IMR-90 (cell line): ENCODE data around the gene HAP1. TPM values are rescaled to one million over a fixed set of nuclear protein-coding genes. Genes with fewer than 3 reads are reported as not detected.

ENCODE experiments used
- ATAC-seq: fragments of 200-7000 bp; cut with Tn5 transposase; 2 replicates; pipeline ENCODE4 v1.9.1; 2020; ENCODE audit warnings: low read depth, mild to moderate bottlenecking, moderate library complexity
- BruUV-seq: library from RNA; stranded (reverse); fragments of 400-500 nt; replicated peaks from 2 replicates; lab custom pipeline; 2021; lab: Mats Ljungman, UMichigan
- CTCF ChIA-PET: fragments of 300-600 bp; formaldehyde crosslinking; extraction: SDS; loops from one replicate; lab custom pipeline; 2021; ENCODE audit warnings: antibody characterized with exemption; lab: Yijun Ruan, JAX
- POLR2A ChIA-PET: fragments of 300-600 bp; sonication (Branson Sonifier 250); formaldehyde crosslinking; loops from one replicate; lab custom pipeline; 2022; ENCODE audit warnings: antibody characterized with exemption; ENCODE audit not compliant: unreplicated experiment; lab: Charles Lee
- DNase-seq: peaks from one replicate; pipeline ENCODE4 v3.0.0; 2013
- H2AFZ ChIP-seq: replicated peaks from 2 replicates; pipeline ENCODE3; 2013; ENCODE audit warnings: low read length, mild to moderate bottlenecking; ENCODE audit not compliant: poor library complexity
- H2AK5ac ChIP-seq: 2 replicates; pipeline ENCODE4 v1.6.1; 2013; ENCODE audit warnings: low read depth, low read length, inconsistent platforms
- H2AK9ac ChIP-seq: replicated peaks from 2 replicates; pipeline ENCODE3; 2013; ENCODE audit warnings: mild to moderate bottlenecking, low read depth, low read length, moderate library complexity; ENCODE audit not compliant: poor library complexity
- H2BK120ac ChIP-seq: 2 replicates; pipeline ENCODE4 v1.6.1; 2013; ENCODE audit warnings: low read depth, low read length, inconsistent platforms
- H2BK15ac ChIP-seq: 3 replicates; pipeline ENCODE4 v1.6.1; 2013; ENCODE audit warnings: low read depth, low read length, inconsistent platforms
- H2BK20ac ChIP-seq: 2 replicates; pipeline ENCODE4 v1.6.1; 2013; ENCODE audit warnings: low read depth, mild to moderate bottlenecking, inconsistent platforms, low read length, moderate library complexity
- H2BK5ac ChIP-seq: 2 replicates; pipeline ENCODE4 v1.6.1; 2013; ENCODE audit warnings: mild to moderate bottlenecking, low read depth, low read length, inconsistent platforms; ENCODE audit not compliant: poor library complexity, severe bottlenecking
- H3K14ac ChIP-seq: replicated peaks from 2 replicates; pipeline ENCODE4 v1.6.1; 2013; ENCODE audit warnings: low read depth, low read length, inconsistent platforms
- H3K18ac ChIP-seq: 2 replicates; pipeline ENCODE4 v1.6.1; 2013; ENCODE audit warnings: low read depth, low read length, control low read depth
- H3K23ac ChIP-seq: 2 replicates; pipeline ENCODE4 v1.6.1; 2013; ENCODE audit warnings: low read depth, low read length, inconsistent platforms
- H3K27ac ChIP-seq: 2 replicates; pipeline ENCODE4 v1.5.1; 2013; ENCODE audit warnings: mild to moderate bottlenecking, control low read depth, low read length; ENCODE audit not compliant: insufficient read depth
- H3K27me3 ChIP-seq: 2 replicates; pipeline ENCODE4 v1.6.1; 2013; ENCODE audit warnings: low read length; ENCODE audit not compliant: control insufficient read depth, insufficient read depth
- H3K36me3 ChIP-seq: 2 replicates; pipeline ENCODE4 v1.6.1; 2013; ENCODE audit warnings: low read length, mixed read lengths; ENCODE audit not compliant: control insufficient read depth, insufficient read depth
- H3K4ac ChIP-seq: 2 replicates; pipeline ENCODE4 v1.6.1; 2013; ENCODE audit warnings: low read depth, low read length, inconsistent platforms
- H3K4me1 ChIP-seq: 2 replicates; pipeline ENCODE4 v1.6.1; 2013; ENCODE audit warnings: low read length, mixed read lengths; ENCODE audit not compliant: control insufficient read depth, insufficient read depth
- H3K4me2 ChIP-seq: 2 replicates; pipeline ENCODE4 v1.6.1; 2013; ENCODE audit warnings: low read depth, mild to moderate bottlenecking, control low read depth, low read length, moderate library complexity
- H3K4me3 ChIP-seq: 2 replicates; pipeline ENCODE4 v1.5.1; 2013; ENCODE audit warnings: low read depth, mild to moderate bottlenecking, control low read depth, low read length, moderate library complexity; ENCODE audit not compliant: insufficient read depth
- H3K56ac ChIP-seq: 2 replicates; pipeline ENCODE4 v1.6.1; 2013; ENCODE audit warnings: low read length, inconsistent platforms; ENCODE audit not compliant: insufficient read depth; ENCODE audit errors: extremely low read depth
- H3K79me1 ChIP-seq, 2 experiments: 2 replicates each; pipeline ENCODE4 v1.6.1; 2013; ENCODE audit warnings: low read length in 2 of 2, inconsistent platforms in 1 of 2, low read depth in 1 of 2
- H3K9ac ChIP-seq: 2 replicates; pipeline ENCODE4 v1.6.1; 2013; ENCODE audit warnings: low read depth, low read length, control low read depth
- H3K9me1 ChIP-seq: 2 replicates; pipeline ENCODE4 v1.6.1; 2013; ENCODE audit warnings: low read length, inconsistent platforms; ENCODE audit not compliant: insufficient read depth
- H3K9me3 ChIP-seq: 2 replicates; pipeline ENCODE4 v1.6.1; 2013; ENCODE audit warnings: low read length; ENCODE audit not compliant: control insufficient read depth, insufficient read depth
- H4K20me1 ChIP-seq: 2 replicates; pipeline ENCODE4 v1.6.1; 2013; ENCODE audit warnings: low read length, inconsistent platforms; ENCODE audit not compliant: insufficient read depth
- H4K5ac ChIP-seq: 2 replicates; pipeline ENCODE4 v1.6.1; 2013; ENCODE audit warnings: mild to moderate bottlenecking, low read depth, low read length, control low read depth
- H4K8ac ChIP-seq, 2 experiments: 2 replicates each; pipeline ENCODE4 v1.6.1; 2013; ENCODE audit warnings: low read depth in 2 of 2, low read length in 2 of 2, control low read depth in 1 of 2, inconsistent platforms in 1 of 2
- H4K91ac ChIP-seq: 2 replicates; pipeline ENCODE4 v1.6.1; 2013; ENCODE audit warnings: low read depth, low read length, inconsistent platforms; ENCODE audit not compliant: insufficient read depth
- BHLHE40 ChIP-seq: fragments of 150-350 bp; IDR thresholded peaks from 2 replicates; pipeline ENCODE4 v1.6.1; 2016; ENCODE audit warnings: mild to moderate bottlenecking, low read depth, low read length
- CEBPB ChIP-seq: IDR thresholded peaks from 2 replicates; pipeline ENCODE4 v1.6.1; 2012; ENCODE audit warnings: low read depth, low read length, improper control_type of control experiment
- CHD1 ChIP-seq: IDR thresholded peaks from 2 replicates; pipeline ENCODE4 v1.6.1; 2012; ENCODE audit warnings: low read depth, low read length, improper control_type of control experiment
- FOS ChIP-seq: fragments of 150-350 bp; IDR thresholded peaks from 2 replicates; pipeline ENCODE4 v1.6.1; 2016; ENCODE audit warnings: low read depth, low read length
- MAFK ChIP-seq: IDR thresholded peaks from 2 replicates; pipeline ENCODE4 v1.6.1; 2012; ENCODE audit warnings: low read depth, low read length, improper control_type of control experiment
- MAZ ChIP-seq: IDR thresholded peaks from 2 replicates; pipeline ENCODE4 v1.6.1; 2012; ENCODE audit warnings: low read depth, mild to moderate bottlenecking, low read length, improper control_type of control experiment, moderate library complexity, borderline replicate concordance
- NFE2L2 ChIP-seq: fragments of 150-350 bp; IDR thresholded peaks from 2 replicates; pipeline ENCODE4 v1.6.1; 2016; ENCODE audit warnings: low read depth, mild to moderate bottlenecking, low read length
- POLR2A ChIP-seq: IDR thresholded peaks from 2 replicates; pipeline ENCODE4 v1.6.1; 2012; ENCODE audit warnings: mild to moderate bottlenecking, low read depth, low read length
- RAD21 ChIP-seq: IDR thresholded peaks from 2 replicates; pipeline ENCODE4 v1.6.1; 2012; ENCODE audit warnings: low read length, improper control_type of control experiment
- RFX5 ChIP-seq: IDR thresholded peaks from 2 replicates; pipeline ENCODE4 v1.8.0; 2012; ENCODE audit warnings: low read depth, mild to moderate bottlenecking, low read length, moderate library complexity
- SMC3 ChIP-seq: fragments of 150-350 bp; IDR thresholded peaks from 2 replicates; pipeline ENCODE4 v1.6.1; 2016; ENCODE audit warnings: low read depth, mild to moderate bottlenecking, antibody characterized with exemption, low read length, moderate library complexity
- WGBS, 2 experiments: methylation state at CpG; one replicate each; pipeline versions ENCODE4 v1.1.5 to v1.1.7; 2013; ENCODE audit warnings: missing lambda C conversion rate in 2 of 2; ENCODE audit not compliant: insufficient read length in 1 of 2; ENCODE audit errors: extremely low coverage in 2 of 2; 5-methylcytosine and 5-hydroxymethylcytosine counted together
- dilution Hi-C: fragments of 300-500 bp; cut with HindIII; formaldehyde crosslinking; loops from one replicate; pipeline ENCODE4 v1.14.3; 2018; ENCODE audit warnings: low sequenced_read_pairs; ENCODE audit not compliant: unreplicated experiment
- in situ Hi-C: fragments of 300-500 bp; cut with MboI; formaldehyde crosslinking; loops from 3 replicates; pipeline ENCODE4 v1.14.3; 2019; ENCODE audit warnings: low sequenced_read_pairs, inconsistent platforms, mixed read lengths
- intact Hi-C: fragments of 100-400 bp; cut with micrococcal nuclease; formaldehyde crosslinking; loops from 2 replicates; pipeline ENCODE4 v1.10.0; 2022
- polyA plus RNA-seq, 3 experiments: library from polyadenylated mRNA; depleted of rRNA; stranded (reverse); fragments of >200 nt; gene quantifications; 2 replicates each; pipeline ENCODE4 v1.2.3, GENCODE V29; 2012; ENCODE audit warnings: low replicate concordance in 1 of 3
- total RNA-seq: library from RNA; depleted of rRNA; stranded (reverse); fragments of >200 nt; gene quantifications from 2 replicates; pipeline ENCODE4 v1.2.3, GENCODE V29; 2012
- TF ChIP-seq, protein P1 (sequence below): fragments of 150-350 bp; IDR thresholded peaks from 2 replicates; pipeline ENCODE4 v1.6.1; 2016; ENCODE audit warnings: low read depth, mild to moderate bottlenecking, low read length, moderate library complexity, borderline replicate concordance
- TF ChIP-seq, protein P2 (sequence below): fragments of 150-350 bp; IDR thresholded peaks from 2 replicates; pipeline ENCODE4 v1.6.1; 2017; ENCODE audit warnings: mild to moderate bottlenecking, antibody characterized with exemption, low read length, low read depth
- TF ChIP-seq, protein P3 (sequence below): conservative IDR thresholded peaks from 2 replicates; pipeline ENCODE4 v1.5.1; 2012; ENCODE audit warnings: mild to moderate bottlenecking, low read depth, low read length, improper control_type of control experiment

HAP1 gene
- total and polyA plus RNA-seq, 2 of the 4 experiments (the other 2 are of a cell fraction) = under 0.01 to 0.09 TPM

DNA sequence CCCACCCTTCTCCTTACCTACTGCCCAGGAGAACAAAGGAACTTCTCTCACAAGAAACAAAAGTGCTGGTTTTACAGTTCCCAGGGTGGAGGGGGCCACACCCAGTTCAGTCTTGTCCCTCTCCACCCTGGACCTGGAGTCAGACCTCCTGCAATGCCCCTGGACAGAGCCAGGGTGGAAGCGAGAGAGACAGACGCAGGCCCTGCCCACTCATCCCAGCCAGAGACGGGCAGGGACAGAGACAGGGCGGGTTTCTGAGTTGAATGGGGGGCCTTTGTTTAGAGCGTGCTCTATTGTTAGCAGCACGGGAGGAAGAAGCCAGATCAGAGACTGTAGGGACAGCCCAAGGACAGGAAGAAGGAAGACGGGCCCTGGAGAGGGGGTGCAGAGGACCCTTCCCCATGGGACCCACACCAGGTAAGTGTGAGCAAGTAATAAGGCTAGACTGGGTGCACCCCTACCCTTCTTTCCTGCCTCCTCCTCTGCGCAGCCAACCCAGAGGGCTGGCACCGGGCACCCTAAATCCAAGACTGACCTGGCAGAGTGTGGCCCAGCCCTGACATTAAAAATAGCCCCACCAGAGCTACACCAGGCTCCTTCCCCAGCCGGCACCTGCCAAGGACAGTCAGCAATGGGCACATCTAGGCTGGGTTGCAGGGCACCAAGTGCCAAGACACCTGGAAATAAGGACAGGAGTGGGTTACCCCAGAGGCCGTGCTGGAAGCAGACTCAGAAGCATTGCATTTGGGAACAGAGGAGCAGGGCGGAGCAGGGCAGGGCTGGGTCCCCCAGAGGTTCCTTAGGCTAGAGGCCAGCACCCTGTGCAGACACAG lies 41.2 kb upstream of the HAP1 start:
- no peak overlapping the region for H3K9ac ChIP-seq
- H3K4me1 ChIP-seq = peaks cover 25% of the 10 kb centered on the region
- peak overlapping the region; percentile 4; the same call in 1 of the 2 replicates for H2BK120ac ChIP-seq
- H3K79me1 ChIP-seq = peaks cover 14 to 65% of the 10 kb centered on the region in 2 experiments; a peak in 3 of 4 replicates
- H4K5ac ChIP-seq = no peak overlapping the region
- CTCF ChIA-PET = interaction anchor here (0.7 kb wide), 1 partner anchor 11 kb away, joined by 3 read pairs; the partner anchor contains the start of gene JUP
- dilution Hi-C loops = no loop called here
- peaks cover 24% of the 10 kb centered on the region for H3K36me3 ChIP-seq
- no peak overlapping the region for H3K4me3 ChIP-seq
- H3K23ac ChIP-seq = no peak overlapping the region
- H3K18ac ChIP-seq = no peak overlapping the region
- H3K9me3 ChIP-seq = no peaks in the 10 kb centered on the region
- H4K8ac ChIP-seq = no peak overlapping the region; a peak in 1 of 4 replicates
- DNase-seq (no peak), ATAC-seq (no peak)
- intact Hi-C loops = no loop called here
- H3K14ac ChIP-seq = 0 out of 2 replicates have a peak overlapping the region, but pooled peaks have one; percentile 19
- in situ Hi-C loops = no loop called here
- peaks cover 27% of the 10 kb centered on the region for H3K9me1 ChIP-seq
- no peak overlapping the region for H4K91ac ChIP-seq
- H3K27me3 ChIP-seq = no peaks in the 10 kb centered on the region
- H4K20me1 ChIP-seq = peaks cover 31% of the 10 kb centered on the region
- H3K27ac ChIP-seq = no peak overlapping the region
- H2AK5ac ChIP-seq = peak overlapping the region; percentile 65
- H2AK9ac ChIP-seq = no peak overlapping the region
- H2BK5ac ChIP-seq = no peak overlapping the region
- no TSS peak for BruUV-seq
- WGBS, 2 experiments = 90% methylated on average over 2 of the region's 12 CpGs; no CpG with 5 or more reads in 1 of the 2 experiments
- H3K4ac ChIP-seq = peak overlapping the region; percentile 60
- H2BK20ac ChIP-seq = no peak overlapping the region
- no peak overlapping the region for H3K4me2 ChIP-seq
- H2AFZ ChIP-seq = no peak overlapping the region
- H3K56ac ChIP-seq = no peak overlapping the region
- POLR2A ChIA-PET = no interaction called here
- no peak overlapping the region; the same call in 2 of the 3 replicates for H2BK15ac ChIP-seq
- TF ChIP-seq MAFK (no peak), CHD1 (no peak), MAZ (no peak), CEBPB (no peak), RAD21 (no peak), BHLHE40 (no peak), FOS (no peak), RFX5 (no peak), NFE2L2 (no peak), SMC3 (no peak), POLR2A (no peak)
- TF ChIP-seq, protein P1, sequence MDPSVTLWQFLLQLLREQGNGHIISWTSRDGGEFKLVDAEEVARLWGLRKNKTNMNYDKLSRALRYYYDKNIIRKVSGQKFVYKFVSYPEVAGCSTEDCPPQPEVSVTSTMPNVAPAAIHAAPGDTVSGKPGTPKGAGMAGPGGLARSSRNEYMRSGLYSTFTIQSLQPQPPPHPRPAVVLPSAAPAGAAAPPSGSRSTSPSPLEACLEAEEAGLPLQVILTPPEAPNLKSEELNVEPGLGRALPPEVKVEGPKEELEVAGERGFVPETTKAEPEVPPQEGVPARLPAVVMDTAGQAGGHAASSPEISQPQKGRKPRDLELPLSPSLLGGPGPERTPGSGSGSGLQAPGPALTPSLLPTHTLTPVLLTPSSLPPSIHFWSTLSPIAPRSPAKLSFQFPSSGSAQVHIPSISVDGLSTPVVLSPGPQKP = no peak
- TF ChIP-seq, protein P2, sequence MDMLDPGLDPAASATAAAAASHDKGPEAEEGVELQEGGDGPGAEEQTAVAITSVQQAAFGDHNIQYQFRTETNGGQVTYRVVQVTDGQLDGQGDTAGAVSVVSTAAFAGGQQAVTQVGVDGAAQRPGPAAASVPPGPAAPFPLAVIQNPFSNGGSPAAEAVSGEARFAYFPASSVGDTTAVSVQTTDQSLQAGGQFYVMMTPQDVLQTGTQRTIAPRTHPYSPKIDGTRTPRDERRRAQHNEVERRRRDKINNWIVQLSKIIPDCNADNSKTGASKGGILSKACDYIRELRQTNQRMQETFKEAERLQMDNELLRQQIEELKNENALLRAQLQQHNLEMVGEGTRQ = no peak
- TF ChIP-seq, protein P3, sequence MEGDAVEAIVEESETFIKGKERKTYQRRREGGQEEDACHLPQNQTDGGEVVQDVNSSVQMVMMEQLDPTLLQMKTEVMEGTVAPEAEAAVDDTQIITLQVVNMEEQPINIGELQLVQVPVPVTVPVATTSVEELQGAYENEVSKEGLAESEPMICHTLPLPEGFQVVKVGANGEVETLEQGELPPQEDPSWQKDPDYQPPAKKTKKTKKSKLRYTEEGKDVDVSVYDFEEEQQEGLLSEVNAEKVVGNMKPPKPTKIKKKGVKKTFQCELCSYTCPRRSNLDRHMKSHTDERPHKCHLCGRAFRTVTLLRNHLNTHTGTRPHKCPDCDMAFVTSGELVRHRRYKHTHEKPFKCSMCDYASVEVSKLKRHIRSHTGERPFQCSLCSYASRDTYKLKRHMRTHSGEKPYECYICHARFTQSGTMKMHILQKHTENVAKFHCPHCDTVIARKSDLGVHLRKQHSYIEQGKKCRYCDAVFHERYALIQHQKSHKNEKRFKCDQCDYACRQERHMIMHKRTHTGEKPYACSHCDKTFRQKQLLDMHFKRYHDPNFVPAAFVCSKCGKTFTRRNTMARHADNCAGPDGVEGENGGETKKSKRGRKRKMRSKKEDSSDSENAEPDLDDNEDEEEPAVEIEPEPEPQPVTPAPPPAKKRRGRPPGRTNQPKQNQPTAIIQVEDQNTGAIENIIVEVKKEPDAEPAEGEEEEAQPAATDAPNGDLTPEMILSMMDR = no peak
